Osteoblast (primary cell): Measurements from ENCODE around the gene TMEM176A. TPM values are rescaled to one million over a fixed set of nuclear protein-coding genes. Genes with fewer than 3 reads are reported as not detected.

ENCODE experiments used
- DNase-seq: peaks from one replicate; pipeline ENCODE4 v3.0.0; 2011; ENCODE audit warnings: low spot score, mixed read lengths; ENCODE audit not compliant: insufficient read length; ENCODE audit errors: missing footprints
- H2AFZ ChIP-seq: 2 replicates; pipeline ENCODE4 v1.6.0; 2011; ENCODE audit warnings: mild to moderate bottlenecking, low read length
- H3K27ac ChIP-seq: 2 replicates; pipeline ENCODE4 v1.5.1; 2011; ENCODE audit warnings: mild to moderate bottlenecking, low read depth, low read length, moderate library complexity
- H3K27me3 ChIP-seq: 2 replicates; pipeline ENCODE4 v1.6.0; 2012; ENCODE audit warnings: mild to moderate bottlenecking, control low read depth, inconsistent platforms, low read length, moderate library complexity; ENCODE audit not compliant: insufficient read depth
- H3K36me3 ChIP-seq: 2 replicates; pipeline ENCODE4 v1.5.1; 2011; ENCODE audit warnings: mild to moderate bottlenecking, low read length, control low read depth, moderate library complexity; ENCODE audit not compliant: insufficient read depth
- H3K4me1 ChIP-seq: 2 replicates; pipeline ENCODE4 v1.5.1; 2011; ENCODE audit warnings: mild to moderate bottlenecking, low read length, control low read depth, moderate library complexity; ENCODE audit not compliant: insufficient read depth
- H3K4me2 ChIP-seq: 2 replicates; pipeline ENCODE4 v1.6.0; 2011; ENCODE audit warnings: mild to moderate bottlenecking, low read length; ENCODE audit not compliant: insufficient read depth
- H3K4me3 ChIP-seq: fragments of 200-600 bp; sonication (generic); 3 replicates; pipeline ENCODE4 v1.5.1; 2012; ENCODE audit warnings: mild to moderate bottlenecking, low read length, inconsistent platforms; ENCODE audit not compliant: insufficient read depth
- H3K79me2 ChIP-seq: 2 replicates; pipeline ENCODE4 v1.6.0; 2012; ENCODE audit warnings: mild to moderate bottlenecking, low read length, control low read depth, inconsistent platforms; ENCODE audit not compliant: insufficient read depth
- H3K9me3 ChIP-seq: 2 replicates; pipeline ENCODE4 v1.5.1; 2011; ENCODE audit warnings: low read depth, low read length, control low read depth
- H4K20me1 ChIP-seq: 2 replicates; pipeline ENCODE4 v1.6.0; 2012; ENCODE audit warnings: mild to moderate bottlenecking, low read length, control low read depth; ENCODE audit not compliant: insufficient read depth
- CTCF ChIP-seq: IDR thresholded peaks from 2 replicates; pipeline ENCODE4 v1.5.1; 2011; ENCODE audit warnings: mild to moderate bottlenecking, low read depth, low read length, moderate library complexity; ENCODE audit errors: extremely low read depth
- total RNA-seq: library from RNA; depleted of rRNA; stranded (reverse); fragments of >200 nt; gene quantifications from 2 replicates; pipeline ENCODE4 v1.2.3, GENCODE V29; 2012

TMEM176A gene
- total RNA-seq, 1 donor: not detected

- Histone ChIP-seq H3K27ac (no peak overlapping the region), H3K36me3 (no peaks in the 10 kb centered on the region), H4K20me1 (no peaks in the 10 kb centered on the region), H3K9me3 (no peaks in the 10 kb centered on the region), H2AFZ (no peak overlapping the region), H3K4me1 (no peaks in the 10 kb centered on the region), H3K4me2 (no peak overlapping the region), H3K27me3 (no peaks in the 10 kb centered on the region), H3K79me2 (no peaks in the 10 kb centered on the region), H3K4me3 (no peak overlapping the region)
- no peak for TF ChIP-seq CTCF
- no peak for DNase-seq
Observed at GRCh38 chr7:150778014-150778737, 22.4 kb upstream of the TMEM176A start.

GRCh38 chr7:150778738-150779301 is 21.7 kb upstream of the TMEM176A start:
- Histone ChIP-seq H3K27ac (no peak overlapping the region), H2AFZ (no peak overlapping the region), H3K79me2 (no peaks in the 10 kb centered on the region), H3K4me3 (no peak overlapping the region), H3K9me3 (no peaks in the 10 kb centered on the region), H3K27me3 (no peaks in the 10 kb centered on the region), H3K4me2 (no peak overlapping the region), H3K36me3 (no peaks in the 10 kb centered on the region), H4K20me1 (no peaks in the 10 kb centered on the region), H3K4me1 (no peaks in the 10 kb centered on the region)
- DNase-seq: no peak
- TF ChIP-seq CTCF: peak; percentile 93

GRCh38 chr7:150780292-150780691 is 20.3 kb upstream of the TMEM176A start:
- no peaks in the 10 kb centered on the region for H4K20me1 ChIP-seq
- TF ChIP-seq CTCF: no peak
- H3K79me2 ChIP-seq: no peaks in the 10 kb centered on the region
- no peak overlapping the region for H3K27ac ChIP-seq
- H3K4me2 ChIP-seq: no peak overlapping the region
- no peak for DNase-seq
- no peaks in the 10 kb centered on the region for H3K4me1 ChIP-seq
- H3K9me3 ChIP-seq: no peaks in the 10 kb centered on the region
- H3K4me3 ChIP-seq: no peak overlapping the region
- no peaks in the 10 kb centered on the region for H3K27me3 ChIP-seq
- H3K36me3 ChIP-seq: no peaks in the 10 kb centered on the region
- H2AFZ ChIP-seq: no peak overlapping the region

- Histone ChIP-seq H3K4me2 (no peak overlapping the region), H3K36me3 (no peaks in the 10 kb centered on the region), H3K4me3 (no peak overlapping the region), H3K4me1 (no peaks in the 10 kb centered on the region), H3K79me2 (no peaks in the 10 kb centered on the region), H4K20me1 (no peaks in the 10 kb centered on the region), H3K27ac (no peak overlapping the region), H3K27me3 (no peaks in the 10 kb centered on the region), H2AFZ (no peak overlapping the region), H3K9me3 (no peaks in the 10 kb centered on the region)
- no peak for DNase-seq
- TF ChIP-seq CTCF: no peak
Observed at GRCh38 chr7:150781103-150781502, 19.5 kb upstream of the TMEM176A start.
